Heart left ventricle (tissue), 16 donors: ENCODE measurements around the gene NFIC. TPM values are rescaled to one million over a fixed set of nuclear protein-coding genes. Genes with fewer than 3 reads are reported as not detected.

Experiments used
- ATAC-seq, 4 donors: fragments of 200-7000 bp; cut with Tn5 transposase; one replicate each; pipeline ENCODE4 v1.9.1; 2020 to 2022; ENCODE audit warnings: moderate library complexity in 4 of 4, mild to moderate bottlenecking in 3 of 4, moderate number of reproducible peaks in 1 of 4
- DNase-seq, 5 donors: peaks; one replicate each; pipeline ENCODE4 v3.0.0-alpha.2; 2020
- H3K27ac ChIP-seq, 12 donors: fragments of 200-600 bp; sonication (generic) in 4 of 12; one replicate each; pipeline versions ENCODE4 v1.5.0 to v1.8.0; 2016 to 2022; ENCODE audit warnings: mild to moderate bottlenecking in 2 of 12
- H3K27me3 ChIP-seq, 9 donors: fragments of 200-600 bp; sonication (generic) in 2 of 9; one replicate each; pipeline versions ENCODE4 v1.5.1 to v1.8.0; 2016 to 2022; ENCODE audit warnings: mild to moderate bottlenecking in 3 of 9
- H3K36me3 ChIP-seq, 9 donors: fragments of 200-600 bp; sonication (generic) in 2 of 9; one replicate each; pipeline versions ENCODE4 v1.5.0 to v1.8.0; 2018 to 2022; ENCODE audit warnings: mild to moderate bottlenecking in 2 of 9
- H3K4me1 ChIP-seq, 12 donors: fragments of 200-600 bp; sonication (generic) in 4 of 12; one replicate each; pipeline versions ENCODE4 v1.5.0 to v1.8.0; 2016 to 2022; ENCODE audit warnings: mild to moderate bottlenecking in 3 of 12
- H3K4me3 ChIP-seq, 12 donors: fragments of 200-600 bp; sonication (generic) in 4 of 12; one replicate each; pipeline versions ENCODE4 v1.5.0 to v1.8.0; 2017 to 2022; ENCODE audit warnings: mild to moderate bottlenecking in 9 of 12, moderate library complexity in 4 of 12
- H3K9me3 ChIP-seq, 12 donors: fragments of 200-600 bp; sonication (generic) in 4 of 12; one replicate each; pipeline versions ENCODE4 v1.5.0 to v1.8.0; 2016 to 2022; ENCODE audit warnings: mild to moderate bottlenecking in 1 of 12
- POLR2A ChIP-seq, 2 donors: fragments of 450-650 bp; IDR thresholded peaks; one replicate each; pipeline ENCODE4 v1.6.1; 2017; ENCODE audit warnings: antibody characterized with exemption in 2 of 2, mild to moderate bottlenecking in 2 of 2, moderate library complexity in 2 of 2
- WGBS, 4 donors: extraction: QIAGEN DNeasy Blood & Tissue Kit in 2 of 4; methylation state at CpG; one replicate each; pipeline versions ENCODE4 v1.1.5 to v1.1.7; 2013 to 2018; 5-methylcytosine and 5-hydroxymethylcytosine counted together
- intact Hi-C, 10 donors: fragments of 100-400 bp; cut with DNase I; formaldehyde crosslinking; loops; one replicate each; pipeline versions ENCODE4 v1.11.1 to v1.14.2; 2022
- polyA plus RNA-seq, 2 donors: library from polyadenylated mRNA; stranded (reverse); fragments of 200-250 nt; gene quantifications; one replicate each; pipeline ENCODE4 v1.2.3, GENCODE V29; 2013
- total RNA-seq, 9 donors: library from RNA; depleted of rRNA in 2 of 9; stranded (reverse); fragments of >200 nt in 2 of 9; fragmentation: NEBNext Ultra II Directional in 3 of 9; extraction: Animal tissue kit (Norgen Biotek cat#: 25700) in 3 of 9; gene quantifications; one replicate each; pipeline versions ENCODE4 v1.1.0 to v1.2.4, GENCODE V29; 2016 to 2023
- TF ChIP-seq, protein P1 (sequence below), 12 donors: fragments of 200-600 bp; sonication (generic) in 4 of 12; IDR thresholded peaks; one replicate each; pipeline versions ENCODE4 v1.5.0 to v1.8.0; 2018 to 2022; ENCODE audit warnings: antibody characterized with exemption in 12 of 12, mild to moderate bottlenecking in 5 of 12
- donor health status: ischemic (EF 13 %, LVEDD 7.1; RV severe dilation, severe dysfunction).
- donor health status: healthy with polysubstance abuse.
- donor health status: DM: no; HTN: yes; CAD: no.
- donor health status: DM: no; HTN: no; CAD: no.
- donor health status: ischemic (EF 25% LVEDD 6.9; RV normal size, moderate dysfunction).
- donor health status: ischemic (EF 25% LVEDD 5.7; RV mildly dilated, moderate dysfunction).
- donor health status: healthy.
- donor health status: DM: yes; HTN: yes; CAD: no.
- donor health status: ischemic (EF 35%, LVEDD 5.7; RV mildly dilated, moderate dysfunction).
- donor health status: nonischemic (EF 11% LVEDD 7.7; RV severe dilation, severe dysfunction).
- donor health status: DM: yes; HTN: yes; CAD: no.
- donor health status: PGD.
- donor health status: ischemic (EF 29% LVEDD 5.4; RV normal size, mild dysfunction).
- donor health status: nonischemic (EF 23%, LVEDD 6.1; RV moderate dilation, normal function).

The NFIC gene
- total and polyA plus RNA-seq, 11 donors, result 107 to 267 (median 159) TPM

- WGBS, 4 donors, result 60 to 78% (median 75%) methylated on average over 13 to 18 of the region's 18 CpGs
- Histone ChIP-seq H3K4me1 (peaks cover 4 to 46% (median 36%) of the 10 kb centered on the region in 12 donors), H3K36me3 (peaks cover 3 to 63% (median 50%) of the 10 kb centered on the region in 9 donors), H3K27ac (peak overlapping the region; percentile 60 to 96 (median 84)), H3K4me3 (no peak overlapping the region), H3K27me3 (no peaks in the 10 kb centered on the region), H3K9me3 (no peaks in the 10 kb centered on the region)
- TF ChIP-seq, protein P1, sequence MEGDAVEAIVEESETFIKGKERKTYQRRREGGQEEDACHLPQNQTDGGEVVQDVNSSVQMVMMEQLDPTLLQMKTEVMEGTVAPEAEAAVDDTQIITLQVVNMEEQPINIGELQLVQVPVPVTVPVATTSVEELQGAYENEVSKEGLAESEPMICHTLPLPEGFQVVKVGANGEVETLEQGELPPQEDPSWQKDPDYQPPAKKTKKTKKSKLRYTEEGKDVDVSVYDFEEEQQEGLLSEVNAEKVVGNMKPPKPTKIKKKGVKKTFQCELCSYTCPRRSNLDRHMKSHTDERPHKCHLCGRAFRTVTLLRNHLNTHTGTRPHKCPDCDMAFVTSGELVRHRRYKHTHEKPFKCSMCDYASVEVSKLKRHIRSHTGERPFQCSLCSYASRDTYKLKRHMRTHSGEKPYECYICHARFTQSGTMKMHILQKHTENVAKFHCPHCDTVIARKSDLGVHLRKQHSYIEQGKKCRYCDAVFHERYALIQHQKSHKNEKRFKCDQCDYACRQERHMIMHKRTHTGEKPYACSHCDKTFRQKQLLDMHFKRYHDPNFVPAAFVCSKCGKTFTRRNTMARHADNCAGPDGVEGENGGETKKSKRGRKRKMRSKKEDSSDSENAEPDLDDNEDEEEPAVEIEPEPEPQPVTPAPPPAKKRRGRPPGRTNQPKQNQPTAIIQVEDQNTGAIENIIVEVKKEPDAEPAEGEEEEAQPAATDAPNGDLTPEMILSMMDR (IDR thresholded peaks at IDR 0.05), result no peak
- TF ChIP-seq POLR2A (IDR thresholded peaks at IDR 0.05), result no peak
- ATAC-seq, result no peak
- intact Hi-C loops, result no loop called here
- DNase-seq, result peak in 1 of 5 donors; percentile 46
Measured at GRCh38 chr19:3456925-3457527, 90.6 kb downstream of the NFIC start.

DNA sequence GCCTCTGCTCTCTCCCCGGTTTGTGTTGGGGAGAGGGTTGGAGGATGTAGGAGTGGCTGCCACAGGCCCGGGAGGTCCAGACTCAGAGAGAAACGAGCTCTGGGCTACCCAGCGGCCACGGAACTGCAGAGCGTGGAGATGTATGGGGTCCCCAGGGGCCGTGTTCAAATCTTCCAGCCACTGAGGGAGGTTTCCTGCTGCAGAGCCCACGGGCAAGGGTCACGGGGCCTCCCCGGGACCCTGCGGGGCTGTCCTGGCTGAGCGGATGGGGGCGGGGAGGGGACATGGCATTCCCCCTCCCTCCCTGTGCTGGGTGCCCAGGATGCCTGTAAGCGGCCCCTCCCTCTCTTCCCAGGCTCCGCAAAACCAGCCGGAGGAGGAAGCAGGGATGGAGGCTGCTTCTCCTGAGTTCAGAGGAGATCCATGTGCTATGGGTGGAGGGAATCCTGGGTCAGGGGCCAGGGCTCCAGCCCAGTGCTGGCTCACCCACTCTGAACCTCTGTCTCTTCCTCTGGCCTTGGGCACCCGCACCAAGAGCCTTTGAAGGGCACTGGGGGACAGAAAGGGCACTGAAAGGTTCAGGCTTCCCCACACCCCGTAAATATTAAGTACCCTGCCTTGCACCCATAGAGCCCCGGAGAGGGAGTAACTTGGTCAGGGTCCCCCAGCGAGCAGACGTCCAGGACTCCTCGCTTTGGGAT is 91.3 kb downstream of the NFIC start:
- ATAC-seq (peak in 2 of 4 donors; percentile 7 to 34), DNase-seq (peak in 2 of 5 donors; percentile 55 to 58)
- H3K4me1 ChIP-seq, result peaks cover 4 to 46% (median 36%) of the 10 kb centered on the region in 12 donors

GRCh38 chr19:3458229-3459088 is 92.1 kb downstream of the NFIC start:
- 25 to 44% (median 38%) methylated on average over 14 to 19 of the region's 19 CpGs for WGBS, 4 donors
- peak in 3 of 4 donors; percentile 11 to 41 (median 14) for ATAC-seq

More for the DNA sequence above, 91.3 kb downstream of the NFIC start:
- Histone ChIP-seq H3K36me3 (peaks cover under 1 to 63% (median 49%) of the 10 kb centered on the region in 9 donors), H3K27ac (peak overlapping the region; percentile 60 to 96 (median 84)), H3K4me3 (peak overlapping the region in 1 of 12 donors; percentile 16), H3K27me3 (no peaks in the 10 kb centered on the region), H3K9me3 (no peaks in the 10 kb centered on the region)
- TF ChIP-seq, protein P1 (IDR thresholded peaks at IDR 0.05), result no peak
- TF ChIP-seq POLR2A (IDR thresholded peaks at IDR 0.05), result no peak
- intact Hi-C loops, result no loop called here
- 32 to 40% (median 36%) methylated on average over 17 to 22 of the region's 22 CpGs for WGBS, 4 donors

More at GRCh38 chr19:3458229-3459088, 92.1 kb downstream of the NFIC start:
- peak overlapping the region; percentile 60 to 96 (median 84) for H3K27ac ChIP-seq
- H3K4me1 ChIP-seq, result peaks cover 4 to 46% (median 36%) of the 10 kb centered on the region in 12 donors
- no peaks in the 10 kb centered on the region for H3K9me3 ChIP-seq
- H3K4me3 ChIP-seq, result peak overlapping the region in 4 of 12 donors; percentile 16 to 33 (median 22)
- DNase-seq, result peak in 1 of 5 donors; percentile 54
- peaks cover 0 to 63% (median 49%) of the 10 kb centered on the region in 9 donors for H3K36me3 ChIP-seq
- intact Hi-C loops, result no loop called here
- no peaks in the 10 kb centered on the region for H3K27me3 ChIP-seq
- no peak for TF ChIP-seq POLR2A (IDR thresholded peaks at IDR 0.05)
- TF ChIP-seq, protein P1 (IDR thresholded peaks at IDR 0.05), result no peak
